HG03108 (cell line): Measurements from ENCODE around the gene APBA1.

Source experiments
- ATAC-seq: cut with Tn5 transposase; IDR thresholded peaks from one replicate; pipeline ENCODE4 v1.9.1; 2021; ENCODE audit warnings: moderate library complexity; ENCODE audit not compliant: unreplicated experiment

APBA1 gene

GRCh38 chr9:69671879-69672595 is at the start of gene APBA1:
APBA1 (minus strand) TSS chr9:69672371.
- peak; percentile 35 for ATAC-seq

- ATAC-seq = no peak
Measured at GRCh38 chr9:69719983-69720382, 47.8 kb upstream of the APBA1 start.

DNA sequence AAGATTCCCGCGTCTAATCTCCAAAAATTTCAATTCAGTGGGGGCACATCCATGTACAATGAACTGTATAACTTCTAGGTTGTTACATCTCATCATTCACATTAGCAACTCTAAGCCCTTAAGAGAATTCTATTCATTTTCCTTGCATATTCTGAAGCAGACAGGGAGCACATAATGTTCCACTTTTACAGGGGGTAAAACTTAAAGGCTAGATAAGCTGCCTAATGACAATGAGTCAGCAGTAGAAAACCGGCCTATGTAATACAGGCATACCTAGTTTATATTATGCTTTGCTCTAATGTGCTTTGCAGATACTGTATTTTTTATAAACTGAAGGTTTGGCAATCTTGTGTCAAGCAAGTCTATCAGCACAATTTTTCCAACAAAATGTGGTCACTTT is 47.2 kb upstream of the APBA1 start:
- ATAC-seq = no peak

DNA sequence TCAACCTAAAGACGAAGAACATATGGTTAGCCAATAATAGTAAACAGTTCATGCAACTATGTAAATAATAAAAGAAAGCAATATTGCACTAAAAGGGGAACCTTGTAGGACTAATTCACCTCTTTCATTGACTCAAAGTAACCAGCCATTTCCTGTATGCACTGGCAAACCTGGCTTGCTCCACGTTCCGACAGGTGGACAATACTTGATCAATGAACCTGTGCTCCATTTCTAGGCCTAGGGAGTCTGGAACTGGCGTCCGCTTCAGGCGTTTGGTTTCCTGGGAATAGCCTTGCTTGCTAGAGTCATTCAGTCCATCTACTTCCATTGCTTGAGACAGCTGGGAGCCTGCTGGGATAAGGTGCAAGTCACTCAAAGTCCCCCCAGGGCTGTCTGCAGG is 46.0 kb upstream of the APBA1 start:
- ATAC-seq = no peak

DNA sequence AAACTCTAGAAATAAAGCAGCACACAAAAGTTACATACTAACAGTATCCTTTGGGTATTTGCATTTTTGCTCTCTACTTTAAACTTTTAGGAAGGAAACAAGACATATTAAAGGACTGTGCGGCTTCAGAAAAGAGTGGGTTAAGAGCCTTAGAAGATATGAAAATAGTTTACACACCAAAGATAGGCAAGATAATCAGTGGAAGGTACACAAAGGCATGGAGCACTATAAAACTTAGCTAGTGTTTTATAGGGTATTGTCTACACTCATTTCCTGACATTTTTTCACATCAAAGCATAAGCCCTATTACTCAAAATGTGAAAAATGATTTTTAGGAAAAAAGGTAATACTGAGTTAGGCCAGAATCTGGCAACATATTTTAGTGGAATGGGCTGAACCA is 43.7 kb upstream of the APBA1 start:
- no peak for ATAC-seq

DNA sequence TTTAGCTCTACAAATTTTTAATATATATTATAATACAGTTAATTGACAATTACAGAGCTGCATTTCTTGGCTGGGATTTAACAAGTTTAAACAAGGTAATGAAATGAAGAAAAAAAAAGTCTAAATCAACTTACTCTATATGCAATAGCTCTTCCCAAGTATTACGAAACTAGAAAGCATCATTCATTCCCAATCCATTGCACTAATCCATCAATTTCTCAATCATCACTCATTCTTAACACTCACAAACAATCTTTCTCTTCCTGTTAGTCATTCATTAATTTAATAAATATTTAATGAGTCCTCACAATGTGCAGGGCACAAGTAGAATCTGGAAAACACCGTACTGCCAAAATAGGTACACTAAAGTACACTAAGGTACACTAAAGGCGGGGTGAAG is 42.9 kb upstream of the APBA1 start:
- ATAC-seq = no peak

DNA sequence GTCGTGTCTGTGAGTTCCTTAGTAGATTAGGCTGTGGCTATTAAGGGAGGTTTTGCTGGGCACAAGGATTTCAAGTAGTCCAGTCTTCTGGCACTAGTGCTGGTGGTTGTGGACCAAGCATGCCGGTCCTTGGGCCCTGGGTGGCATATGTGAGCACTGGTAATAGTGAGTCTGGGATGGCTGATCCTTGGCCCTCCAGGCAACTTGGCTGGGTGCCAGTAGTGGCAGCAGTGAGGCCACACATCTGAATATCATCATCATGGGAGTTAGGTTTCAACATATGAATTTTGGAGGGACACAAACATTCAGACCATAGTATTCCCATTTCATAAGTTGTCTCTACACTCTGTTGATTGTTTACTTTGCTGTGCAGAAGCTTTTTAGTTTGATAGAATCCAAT is 25.3 kb upstream of the APBA1 start:
- no peak for ATAC-seq

DNA sequence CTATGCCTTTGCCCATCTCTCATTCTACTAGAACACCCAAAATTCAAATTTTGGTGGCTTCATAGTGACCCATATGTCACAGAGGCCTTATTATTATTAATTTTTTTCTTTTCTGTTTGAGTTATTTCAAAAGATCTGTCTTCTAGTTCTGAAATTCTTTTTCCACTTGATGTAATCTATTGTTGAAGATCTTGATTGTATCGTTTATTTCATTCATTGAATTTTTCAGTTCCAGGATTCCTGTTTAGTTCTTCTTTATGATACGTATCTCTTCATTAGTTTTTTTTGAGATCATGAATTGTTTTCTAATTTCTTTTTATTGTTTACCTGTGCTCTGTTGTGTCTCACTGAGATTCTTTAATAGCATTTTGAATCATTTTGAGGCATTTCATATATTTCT is 24.6 kb upstream of the APBA1 start:
- no peak for ATAC-seq

DNA sequence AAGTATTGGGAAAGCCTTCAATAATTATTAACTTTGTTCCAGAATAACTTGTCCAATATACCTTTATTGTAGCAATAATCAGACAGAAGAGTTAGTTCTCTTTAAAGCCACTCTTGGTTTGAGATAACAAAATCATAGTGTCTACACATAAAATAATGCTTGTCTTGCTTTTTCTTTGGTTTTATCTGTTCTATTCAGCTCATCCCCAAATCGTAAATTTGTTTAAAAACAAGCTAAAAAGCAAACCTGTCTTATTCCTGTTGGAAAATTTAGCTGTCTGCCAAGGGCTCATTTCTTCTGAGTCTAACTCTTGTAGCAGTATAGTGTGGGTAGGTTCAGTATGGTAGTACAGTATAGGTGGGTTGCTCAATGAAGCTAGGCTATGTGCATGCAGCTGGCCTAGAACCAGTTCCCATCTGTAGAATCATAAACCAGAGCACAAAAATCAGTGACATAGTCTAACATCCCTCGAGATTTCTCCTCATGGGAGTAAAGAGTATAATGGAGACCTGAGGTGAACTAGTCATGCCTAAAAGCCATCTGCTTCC is 17.9 kb upstream of the APBA1 start:
- no peak for ATAC-seq

DNA sequence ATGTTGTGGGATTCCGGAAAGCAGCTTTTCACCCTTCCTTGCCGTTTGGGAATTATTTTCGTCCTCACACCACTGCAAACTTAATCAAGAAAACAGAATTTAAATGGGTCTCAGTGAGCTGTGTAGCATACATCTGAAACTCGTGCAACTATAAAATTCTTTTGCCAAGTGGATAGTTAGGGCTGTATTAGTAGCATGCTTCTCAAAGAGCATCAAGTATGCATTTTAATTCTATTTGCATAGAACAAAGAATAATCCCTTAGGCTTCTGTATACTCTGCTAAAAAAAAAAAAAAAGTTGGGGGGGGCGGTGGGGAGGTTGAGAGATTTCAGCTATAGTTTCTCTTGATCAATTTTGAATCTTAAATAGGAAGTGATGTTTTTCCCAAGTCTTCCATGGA is 11.8 kb upstream of the APBA1 start:
- no peak for ATAC-seq

DNA sequence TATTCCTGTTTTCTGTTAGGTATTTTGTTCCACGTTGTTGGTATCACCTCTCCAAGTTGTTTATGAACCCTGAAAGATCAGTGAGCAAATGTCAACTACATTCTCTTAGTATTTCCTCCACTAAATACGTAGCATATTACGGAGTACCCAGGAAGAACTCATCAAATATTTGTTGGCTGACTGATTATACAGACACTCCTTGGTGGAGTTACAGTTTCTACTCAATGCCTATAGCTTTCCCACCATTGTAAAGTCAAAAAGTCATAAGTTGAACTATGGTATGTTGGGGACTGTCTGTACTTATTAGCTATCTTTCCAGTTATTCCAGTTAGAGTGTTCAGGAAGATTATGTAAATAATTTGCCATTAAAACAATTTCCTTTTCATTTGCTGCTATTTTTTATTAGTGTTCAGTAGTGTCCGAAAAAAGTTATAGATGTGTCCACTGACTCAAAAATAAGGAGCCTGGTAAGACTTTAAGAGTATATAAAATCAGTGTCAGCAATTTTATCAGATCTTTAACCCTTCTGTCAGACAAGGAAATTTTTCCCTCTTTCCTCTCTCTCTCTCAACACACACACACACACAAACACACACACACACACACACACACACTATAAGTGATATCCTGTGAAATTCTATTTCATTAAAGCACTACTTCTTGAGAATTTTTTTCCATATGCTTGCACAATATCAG is 6.8 kb upstream of the APBA1 start:
- no peak for ATAC-seq

- ATAC-seq = no peak
Measured at GRCh38 chr9:69677931-69678330, 5.8 kb upstream of the APBA1 start.

- ATAC-seq = no peak
Measured at GRCh38 chr9:69675563-69675962, 3.4 kb upstream of the APBA1 start.

GRCh38 chr9:69674716-69675438 is 2.7 kb upstream of the APBA1 start:
- ATAC-seq = no peak

DNA sequence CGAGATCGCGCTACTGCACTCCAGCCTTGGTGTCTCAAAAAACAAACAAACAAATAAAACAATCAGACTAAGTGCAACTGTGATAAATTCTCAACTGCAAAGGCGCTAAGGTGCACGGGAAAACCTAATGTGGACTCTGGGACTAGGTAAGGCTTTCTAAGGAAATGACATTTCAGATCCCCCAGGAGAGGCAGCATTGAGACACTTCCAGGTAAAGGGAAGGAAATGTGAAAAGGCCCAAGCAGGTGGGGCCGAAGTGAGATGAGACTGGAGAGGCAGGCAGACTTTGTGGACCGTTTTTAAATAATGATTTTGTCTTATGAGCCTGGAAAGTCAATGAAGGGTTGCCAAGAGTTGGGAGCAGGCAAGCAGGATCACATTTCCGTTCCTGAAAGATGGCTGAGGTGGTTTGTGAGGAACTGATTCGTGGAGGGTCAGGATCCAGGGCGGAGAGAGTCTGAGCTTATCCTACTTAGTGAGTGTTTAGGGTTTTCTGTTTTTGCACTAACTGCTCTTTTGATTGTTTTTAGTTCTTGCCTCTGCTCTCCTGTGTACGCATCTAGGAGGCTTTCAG is 2.0 kb upstream of the APBA1 start:
- ATAC-seq = no peak

- ATAC-seq = no peak
Measured at GRCh38 chr9:69673311-69673640, 1.1 kb upstream of the APBA1 start.

DNA sequence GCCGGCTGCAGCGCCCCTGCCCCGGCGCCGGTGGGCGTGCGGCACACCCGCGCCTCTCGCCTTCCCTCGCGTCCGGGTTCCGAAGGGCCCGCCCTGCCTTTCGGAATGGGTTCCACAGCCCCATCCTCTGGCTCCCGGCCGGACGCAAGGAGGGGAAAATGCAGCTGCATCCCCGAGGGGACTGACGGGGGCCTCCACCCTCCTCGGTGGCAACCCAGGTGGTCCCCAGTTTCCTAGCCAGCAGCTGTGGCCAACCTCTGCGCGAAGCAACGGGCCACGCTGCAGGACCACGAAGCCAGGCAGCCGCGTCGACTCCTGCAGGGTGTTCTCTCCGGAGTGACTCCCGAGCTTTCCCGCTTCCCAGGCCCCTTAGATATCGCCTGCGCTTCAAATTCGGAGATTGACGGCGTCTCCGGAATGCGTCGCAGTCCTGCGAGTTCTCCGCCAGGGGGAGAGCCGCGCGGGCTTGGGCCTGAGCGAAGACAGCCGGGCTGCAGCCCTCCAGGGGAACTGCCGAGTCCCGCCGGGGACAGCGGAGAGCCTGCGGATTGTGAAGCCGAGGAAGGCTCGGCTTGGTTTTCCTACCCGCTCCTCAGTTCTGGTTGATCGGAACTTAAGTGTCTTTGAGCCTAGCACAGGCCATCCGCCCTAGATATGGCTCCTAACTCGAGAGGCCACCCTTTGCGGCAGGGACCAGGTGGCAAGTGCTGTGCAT is 582 bp upstream of the APBA1 start:
- ATAC-seq = peak; percentile 92

DNA sequence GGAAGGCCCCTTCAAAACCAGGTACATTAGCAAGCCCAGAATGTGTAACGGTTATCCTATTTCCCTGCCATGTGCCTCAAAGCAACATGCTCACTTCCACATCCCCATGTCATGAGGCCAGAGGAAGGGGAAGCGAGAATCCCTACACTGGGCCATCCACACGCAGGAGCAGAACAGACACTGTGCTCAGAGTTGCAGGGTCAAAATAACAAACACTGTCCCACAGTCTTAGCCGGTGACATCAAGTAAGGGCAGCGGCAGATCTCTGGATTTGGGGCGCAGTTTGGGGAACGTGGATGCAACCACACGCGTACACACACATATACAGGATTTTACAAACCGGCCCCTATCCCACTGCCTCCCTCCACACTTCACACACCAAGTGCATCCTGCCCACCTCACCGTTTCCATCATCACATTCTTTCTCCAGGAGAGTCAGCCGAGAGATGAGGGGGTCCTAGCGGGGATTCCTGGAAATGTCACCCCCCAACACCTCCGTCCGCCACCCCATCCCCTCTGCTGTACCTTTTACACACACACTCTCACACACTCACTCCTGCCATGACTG is 776 bp downstream of the APBA1 start:
- ATAC-seq = no peak

GRCh38 chr9:69667306-69667705 is 4.9 kb downstream of the APBA1 start:
- no peak for ATAC-seq

- no peak for ATAC-seq
Measured at GRCh38 chr9:69660304-69660703, 11.9 kb downstream of the APBA1 start.
